ENCODE data around the gene KRTAP4-6.
"Not testable (repeated sequence)": the region's sequence is repeated elsewhere in the genome, so short reads cannot be mapped to it uniquely, and the experiment has no call there.

Gene KRTAP4-6

DNA sequence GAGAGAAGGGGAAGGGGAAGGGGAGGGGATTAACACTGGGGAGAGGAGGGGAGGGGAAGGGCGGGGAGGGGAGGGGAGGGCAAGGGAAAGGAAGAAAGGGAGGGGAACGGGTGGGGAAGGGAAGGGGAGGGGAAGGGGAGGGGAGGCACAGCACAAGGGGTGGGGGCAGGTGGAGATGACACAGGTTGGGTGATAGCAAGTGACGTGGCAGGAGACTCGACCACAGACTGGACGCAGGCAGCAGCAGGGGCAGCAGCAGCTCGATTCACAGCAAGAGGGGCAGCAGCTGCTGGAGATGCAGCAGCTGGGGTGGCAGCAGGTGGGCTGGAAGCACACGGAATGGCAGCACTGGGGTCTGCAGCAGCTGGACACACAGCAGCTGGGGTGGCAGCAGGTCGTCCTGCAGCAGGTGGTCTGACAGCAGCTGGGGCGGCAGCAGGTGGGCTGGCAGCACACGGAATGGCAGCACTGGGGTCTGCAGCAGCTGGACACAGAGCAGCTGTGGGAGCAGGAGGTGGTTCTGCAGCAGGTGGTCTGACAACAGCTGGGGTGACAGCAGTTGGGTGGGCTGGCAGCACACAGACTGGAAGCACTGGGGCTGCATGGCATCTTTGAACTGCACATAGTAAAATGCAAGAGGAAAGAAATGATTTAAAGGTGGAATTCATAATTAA, 38.6 kb downstream of the KRTAP4-6 start, which contains the start of gene KRTAP4-16:
TSS of gene KRTAP4-16 (minus strand) at position 624 of the 674 bp plus-strand sequence. CDS start at position 624, 0 bp downstream.
- Histone ChIP-seq H3F3A (ENCODE audit: insufficient read depth, low read length) (no peaks in the 10 kb centered on the region), H3K4me2 (ENCODE audit: low read depth, low read length) (no peak within 1 kb of the TSS), H3K9me3 (replicated peaks; ENCODE audit: insufficient read depth, low read length) (no peaks in the 10 kb centered on the region), H3K4me3 (ENCODE audit: low read length) (no peak within 1 kb of the TSS), H3K27me3 (replicated peaks; ENCODE audit: insufficient read depth, low read length) (no peaks in the 10 kb centered on the region), H4K20me1 (ENCODE audit: insufficient read depth, low read length) (no peaks in the 10 kb centered on the region), H3K4me1 (ENCODE audit: low read length) (no peaks in the 10 kb centered on the region), H3K36me3 (replicated peaks; ENCODE audit: insufficient read depth, low read length) (no peaks in the 10 kb centered on the region), H3K79me2 (ENCODE audit: low read length) (no peaks in the 10 kb centered on the region), H3K9me2 (replicated peaks; ENCODE audit: insufficient read depth, low read length) (no peaks in the 10 kb centered on the region), H3K27ac (ENCODE audit: low read length) (no peak within 1 kb of the TSS), H2AFZ (ENCODE audit: low read length) (no peak within 1 kb of the TSS), H3K9ac (ENCODE audit: low read length) (no peak within 1 kb of the TSS)
- no peak for DNase-seq
- no peak for TF ChIP-seq EZH2phosphoT487 (IDR thresholded peaks at IDR 0.05; ENCODE audit: low read length)
- no peak for TF ChIP-seq CTCF (IDR thresholded peaks at IDR 0.05; ENCODE audit: low read length)
- TF ChIP-seq EZH2 (optimal IDR thresholded peaks at IDR 0.05; ENCODE audit: low read depth, low read length), result no peak

DNA sequence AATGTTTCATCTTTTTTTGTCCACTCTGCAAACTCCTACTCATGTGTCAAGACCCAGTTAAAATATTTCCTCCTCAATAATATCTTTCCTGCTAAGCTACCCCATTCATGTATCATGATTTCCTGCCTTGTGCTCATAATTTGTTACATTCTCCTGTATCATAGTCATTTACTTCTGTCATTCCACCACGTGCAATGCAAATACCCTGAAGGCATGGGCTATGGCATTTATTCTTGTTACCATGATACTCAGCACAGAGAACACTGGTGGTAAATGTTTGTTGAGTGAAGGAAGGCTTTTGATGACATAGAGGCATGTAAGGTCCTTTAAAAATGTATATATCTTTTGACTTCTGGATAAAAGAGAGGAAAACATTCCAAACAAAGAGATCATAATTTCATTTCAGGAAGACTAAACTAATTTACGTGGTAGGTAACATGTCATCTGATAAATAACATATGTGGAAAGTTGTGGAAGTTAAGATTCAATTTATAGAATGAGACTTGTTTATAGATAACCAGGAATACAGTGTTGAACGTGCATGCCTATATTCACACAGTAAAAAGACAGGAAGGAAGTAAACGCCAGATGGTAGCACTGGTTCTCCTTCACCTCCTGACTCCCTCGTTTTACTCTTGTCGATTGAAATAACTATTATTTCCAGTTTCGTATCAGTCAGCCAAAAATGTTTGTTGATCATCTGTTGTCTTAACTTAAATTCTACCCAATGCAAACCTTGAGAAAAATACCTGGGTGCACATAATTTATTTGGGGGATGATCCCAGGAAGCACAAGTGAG, 40.5 kb downstream of the KRTAP4-6 start:
- not testable (repeated sequence) for H3K36me3 ChIP-seq (replicated peaks; ENCODE audit: insufficient read depth, low read length); H3K9me2 ChIP-seq (replicated peaks; ENCODE audit: insufficient read depth, low read length); H3K27me3 ChIP-seq (replicated peaks; ENCODE audit: insufficient read depth, low read length); DNase-seq; H3K27ac ChIP-seq (ENCODE audit: low read length); H3K4me1 ChIP-seq (ENCODE audit: low read length); H3K4me2 ChIP-seq (ENCODE audit: low read depth, low read length); H2AFZ ChIP-seq (ENCODE audit: low read length); H3F3A ChIP-seq (ENCODE audit: insufficient read depth, low read length); H3K9ac ChIP-seq (ENCODE audit: low read length); H3K9me3 ChIP-seq (replicated peaks; ENCODE audit: insufficient read depth, low read length); H3K4me3 ChIP-seq (ENCODE audit: low read length); H4K20me1 ChIP-seq (ENCODE audit: insufficient read depth, low read length); H3K79me2 ChIP-seq (ENCODE audit: low read length)

DNA sequence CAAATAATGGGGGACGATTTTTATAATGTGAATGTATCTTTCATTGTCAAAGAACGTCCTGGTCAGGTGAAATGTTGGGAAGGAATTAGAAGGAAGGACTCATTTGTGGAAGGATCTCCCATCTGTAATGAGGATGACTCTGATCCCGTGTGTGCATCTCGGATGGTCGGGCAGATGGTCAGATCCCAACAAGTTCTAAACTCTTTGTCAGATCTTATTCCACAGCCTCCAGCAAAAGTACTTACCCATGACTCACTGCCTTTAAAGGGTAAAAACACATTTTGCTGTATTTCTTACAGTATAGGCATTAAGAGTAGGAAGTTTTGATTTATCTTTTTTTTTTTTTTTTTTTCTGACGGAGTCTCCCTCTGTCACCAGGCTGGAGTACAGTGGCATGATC, 41.9 kb downstream of the KRTAP4-6 start:
- no peaks in the 10 kb centered on the region for H3F3A ChIP-seq (ENCODE audit: insufficient read depth, low read length)
- H3K4me3 ChIP-seq (ENCODE audit: low read length), result no peak overlapping the region
- H3K4me2 ChIP-seq (ENCODE audit: low read depth, low read length), result no peak overlapping the region
- H2AFZ ChIP-seq (ENCODE audit: low read length), result no peak overlapping the region
- H3K36me3 ChIP-seq (replicated peaks; ENCODE audit: insufficient read depth, low read length), result no peaks in the 10 kb centered on the region
- no peak for DNase-seq
- H3K9me2 ChIP-seq (replicated peaks; ENCODE audit: insufficient read depth, low read length), result no peaks in the 10 kb centered on the region
- no peaks in the 10 kb centered on the region for H3K9me3 ChIP-seq (replicated peaks; ENCODE audit: insufficient read depth, low read length)
- H4K20me1 ChIP-seq (ENCODE audit: insufficient read depth, low read length), result no peaks in the 10 kb centered on the region
- no peaks in the 10 kb centered on the region for H3K4me1 ChIP-seq (ENCODE audit: low read length)
- no peak overlapping the region for H3K27ac ChIP-seq (ENCODE audit: low read length)
- TF ChIP-seq EZH2phosphoT487 (IDR thresholded peaks at IDR 0.05; ENCODE audit: low read length) (no peak), CTCF (IDR thresholded peaks at IDR 0.05; ENCODE audit: low read length) (no peak), EZH2 (optimal IDR thresholded peaks at IDR 0.05; ENCODE audit: low read depth, low read length) (no peak)
- no peaks in the 10 kb centered on the region for H3K79me2 ChIP-seq (ENCODE audit: low read length)
- H3K27me3 ChIP-seq (replicated peaks; ENCODE audit: insufficient read depth, low read length), result no peaks in the 10 kb centered on the region
- H3K9ac ChIP-seq (ENCODE audit: low read length), result no peak overlapping the region

DNA sequence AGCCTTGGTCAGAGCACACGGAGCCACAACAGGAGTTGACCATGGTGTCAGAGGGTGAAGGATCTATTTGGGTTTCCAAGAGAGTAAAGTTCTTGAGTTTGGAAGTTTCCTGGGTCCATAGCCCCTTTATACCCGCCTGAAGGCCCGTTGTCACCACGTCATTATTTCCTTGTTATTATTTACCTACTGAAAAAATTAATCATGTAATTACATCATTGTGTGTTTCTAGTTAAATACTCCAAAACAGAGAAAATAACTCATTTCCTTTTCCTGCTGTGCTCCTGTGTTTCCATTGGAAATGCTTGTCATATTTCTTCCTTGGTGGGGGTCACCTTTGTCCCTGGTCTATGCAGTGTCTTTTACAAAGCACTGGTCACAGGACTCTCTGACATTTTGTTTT, 42.3 kb downstream of the KRTAP4-6 start, which contains the start of gene KRTAP4-8:
TSS of gene KRTAP4-8 (minus strand) at position 101 of the 400 bp plus-strand sequence. CDS start at position 43, 58 bp downstream.
- Histone ChIP-seq H3K27me3 (replicated peaks; ENCODE audit: insufficient read depth, low read length) (no peaks in the 10 kb centered on the region), H3K9me3 (replicated peaks; ENCODE audit: insufficient read depth, low read length) (no peaks in the 10 kb centered on the region), H3K4me3 (ENCODE audit: low read length) (no peak within 1 kb of the TSS), H3K9me2 (replicated peaks; ENCODE audit: insufficient read depth, low read length) (no peaks in the 10 kb centered on the region), H3F3A (ENCODE audit: insufficient read depth, low read length) (no peaks in the 10 kb centered on the region), H4K20me1 (ENCODE audit: insufficient read depth, low read length) (no peaks in the 10 kb centered on the region), H3K79me2 (ENCODE audit: low read length) (no peaks in the 10 kb centered on the region), H3K4me1 (ENCODE audit: low read length) (no peaks in the 10 kb centered on the region), H3K9ac (ENCODE audit: low read length) (no peak within 1 kb of the TSS), H3K27ac (ENCODE audit: low read length) (no peak within 1 kb of the TSS), H3K36me3 (replicated peaks; ENCODE audit: insufficient read depth, low read length) (no peaks in the 10 kb centered on the region), H2AFZ (ENCODE audit: low read length) (no peak within 1 kb of the TSS), H3K4me2 (ENCODE audit: low read depth, low read length) (no peak within 1 kb of the TSS)
- DNase-seq, result no peak
- TF ChIP-seq EZH2phosphoT487 (IDR thresholded peaks at IDR 0.05; ENCODE audit: low read length) (no peak), CTCF (IDR thresholded peaks at IDR 0.05; ENCODE audit: low read length) (no peak), EZH2 (optimal IDR thresholded peaks at IDR 0.05; ENCODE audit: low read depth, low read length) (no peak)

All from MM.1S (cell line).